ENCODE results near the gene PATJ. TPM values are rescaled to one million over a fixed set of nuclear protein-coding genes. Genes with fewer than 3 reads are reported as not detected.

PATJ gene
- total RNA-seq, 4 donors from 2014 or later: 47.6 to 105 (median 70.8) TPM

DNA sequence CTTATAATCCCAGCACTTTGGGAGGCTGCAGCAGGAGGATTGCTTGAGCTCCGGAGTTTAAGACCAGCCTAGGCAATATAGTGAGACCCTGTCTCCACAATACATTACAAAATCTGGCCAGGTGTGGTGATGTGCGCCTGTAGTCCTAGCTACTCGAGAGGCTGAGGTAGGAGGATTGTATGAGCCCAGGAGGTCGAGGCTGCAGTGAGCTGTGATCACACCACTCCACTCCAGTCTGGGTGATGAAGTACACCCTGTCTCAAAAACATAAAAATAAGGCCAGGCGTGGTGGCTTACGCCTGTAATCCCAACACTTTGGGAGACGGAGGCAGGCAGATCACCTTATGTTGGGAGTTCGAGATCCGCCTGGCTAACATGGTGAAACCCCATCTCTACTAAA is 480.0 kb downstream of the PATJ start:
- Histone ChIP-seq H3K4me3 (no peak overlapping the region), H3K36me3 (no peaks in the 10 kb centered on the region), H3K4me1 (no peaks in the 10 kb centered on the region), H3K27me3 (no peaks in the 10 kb centered on the region), H3K27ac (no peak overlapping the region), H3K9me3 (no peaks in the 10 kb centered on the region)
- WGBS, 2 donors: 74 to 81% methylated on average over 6 to 7 of the region's 9 CpGs
- intact Hi-C loops (cut with DNase I): no loop called here
- no peak for DNase-seq
- TF ChIP-seq POLR2A (IDR thresholded peaks at IDR 0.05) (no peak), CTCF (IDR thresholded peaks at IDR 0.05) (no peak)

GRCh38 chr1:62224182-62224581 is 481.9 kb downstream of the PATJ start:
- H3K36me3 ChIP-seq: no peaks in the 10 kb centered on the region
- 56 to 89% methylated on average over 2 to 3 of the region's 3 CpGs for WGBS, 2 donors
- TF ChIP-seq CTCF (IDR thresholded peaks at IDR 0.05): no peak
- TF ChIP-seq POLR2A (IDR thresholded peaks at IDR 0.05): no peak
- peaks cover 0 to 5% (median 0%) of the 10 kb centered on the region in 4 donors for H3K27me3 ChIP-seq
- H3K9me3 ChIP-seq: no peaks in the 10 kb centered on the region
- H3K4me3 ChIP-seq: no peak overlapping the region
- no peaks in the 10 kb centered on the region for H3K4me1 ChIP-seq
- no peak overlapping the region for H3K27ac ChIP-seq
- intact Hi-C loops (cut with DNase I): no loop called here
- no peak for DNase-seq

DNA sequence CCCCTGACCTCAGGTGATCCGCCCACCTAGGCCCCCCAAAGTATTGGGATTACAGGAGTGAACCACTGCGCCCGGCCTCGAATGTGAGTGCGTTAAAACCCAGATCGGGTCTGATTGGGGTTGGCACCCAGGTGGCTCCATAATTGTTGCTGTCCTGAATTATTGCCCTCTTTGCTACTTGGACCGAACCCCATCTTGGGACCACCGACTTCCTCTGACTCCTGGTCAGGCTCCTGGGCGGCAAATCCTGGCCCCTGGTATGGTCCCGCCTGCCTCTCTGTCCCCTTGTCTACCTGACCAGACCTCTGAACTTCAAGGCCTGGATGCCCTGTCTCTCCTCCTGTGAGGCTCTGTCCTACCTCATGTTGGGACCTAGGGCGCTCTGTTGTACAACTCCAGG is 485.2 kb downstream of the PATJ start:
- no peak for DNase-seq
- no peaks in the 10 kb centered on the region for H3K36me3 ChIP-seq
- no peak for TF ChIP-seq CTCF (IDR thresholded peaks at IDR 0.05)
- no peak for TF ChIP-seq POLR2A (IDR thresholded peaks at IDR 0.05)
- H3K27ac ChIP-seq: no peak overlapping the region
- 66 to 100% methylated on average over 5 of the region's 11 CpGs for WGBS, 2 donors
- H3K9me3 ChIP-seq: no peaks in the 10 kb centered on the region
- peaks cover 0 to 5% (median 0%) of the 10 kb centered on the region in 3 donors for H3K4me1 ChIP-seq
- intact Hi-C loops (cut with DNase I): no loop called here
- peaks cover 0 to 5% (median 0%) of the 10 kb centered on the region in 4 donors for H3K27me3 ChIP-seq
- no peak overlapping the region for H3K4me3 ChIP-seq

Small RNA genes within 50 kb of the gene (small RNA-seq; reads per million reads assigned to genes)
- gene LAMTOR5P1 (0 reads per million in 4 donors), gene MIR3116-1 (0 reads per million in 4 donors), gene RN7SL180P (0 reads per million in 4 donors), gene RNU6-1177P (0 reads per million in 4 donors), gene RNU6-414P (0 reads per million in 4 donors)

Other genes starting within 250 kb of the PATJ start
- gene TM2D1, start 17.3 kb upstream of the PATJ start, total RNA-seq: 10 to 100 TPM; 25.5 to 51.9 (median 36.2) TPM

Measured in esophagus squamous epithelium (tissue), 5 donors.